ENCODE measurements around the gene CT55.

- TF ChIP-seq CTCF (IDR thresholded peaks at IDR 0.05) (no peak), POLR2A (IDR thresholded peaks at IDR 0.05) (no peak)
These were observed 7.4 kb upstream of the CT55 start for GRCh38 chrX:135178636-135179035.
